HepG2 (cell line): ENCODE results near the gene TAF3. TPM values are rescaled to one million over a fixed set of nuclear protein-coding genes. Genes with fewer than 3 reads are reported as not detected.

Experiments
- AKAP8 ChIP-seq: sonication (generic); formaldehyde crosslinking; IDR thresholded peaks from 2 replicates; pipeline ENCODE4 v1.5.1; 2020; ENCODE audit warnings: mild to moderate bottlenecking, missing genetic modification reagents
- ATF7-NPFF ChIP-seq: sonication (generic); formaldehyde crosslinking; IDR thresholded peaks from 2 replicates; pipeline ENCODE4 v1.8.1; 2023; ENCODE audit warnings: mild to moderate bottlenecking, low read depth, missing genetic modification reagents, moderate library complexity
- CREB1 ChIP-seq, 2 experiments: fragments of 450-650 bp in 1 of 2; IDR thresholded peaks; 2 replicates each; pipeline ENCODE4 v1.6.1; 2016 to 2017; ENCODE audit warnings: control low read depth in 1 of 2, mild to moderate bottlenecking in 1 of 2, missing compliant biosample characterization in 1 of 2, missing genetic modification characterization in 1 of 2
- GATA4 ChIP-seq: sonication (generic); IDR thresholded peaks from 2 replicates; pipeline ENCODE4 v1.6.1; 2016; ENCODE audit warnings: antibody characterized with exemption, low read depth, borderline replicate concordance
- HNF4A ChIP-seq: sonication (generic); formaldehyde crosslinking; IDR thresholded peaks from 2 replicates; pipeline ENCODE4 v1.4.0; 2020; ENCODE audit warnings: missing genetic modification reagents
- HOMEZ ChIP-seq: IDR thresholded peaks from 2 replicates; pipeline ENCODE4 v1.6.1; 2016; ENCODE audit warnings: low read depth
- JUND ChIP-seq: sonication (generic); formaldehyde crosslinking; IDR thresholded peaks from 2 replicates; pipeline ENCODE4 v1.8.0; 2022; ENCODE audit warnings: mild to moderate bottlenecking, missing genetic modification reagents
- KAT8 ChIP-seq: IDR thresholded peaks from 2 replicates; pipeline ENCODE4 v1.6.1; 2016; ENCODE audit warnings: missing genetic modification reagents, missing compliant biosample characterization
- NFIC ChIP-seq: IDR thresholded peaks from 2 replicates; pipeline ENCODE4 v1.6.1; 2012; ENCODE audit warnings: mild to moderate bottlenecking, low read length, inconsistent platforms
- POGZ ChIP-seq: sonication (generic); formaldehyde crosslinking; IDR thresholded peaks from 2 replicates; pipeline ENCODE4 v1.4.0; 2020; ENCODE audit warnings: mild to moderate bottlenecking, missing genetic modification reagents
- RARG ChIP-seq: sonication (generic); formaldehyde crosslinking; IDR thresholded peaks from 2 replicates; pipeline ENCODE4 v1.4.0; 2020; ENCODE audit warnings: low read depth, mild to moderate bottlenecking, missing genetic modification reagents
- RXRB ChIP-seq: IDR thresholded peaks from 2 replicates; pipeline ENCODE4 v1.6.1; 2016; ENCODE audit warnings: borderline replicate concordance, missing genetic modification reagents, missing compliant biosample characterization
- SALL2 ChIP-seq: sonication (generic); formaldehyde crosslinking; IDR thresholded peaks from 2 replicates; pipeline ENCODE4 v1.8.1; 2023; ENCODE audit warnings: mild to moderate bottlenecking, missing genetic modification reagents, inconsistent platforms
- SP1 ChIP-seq, 2 experiments: fragments of 450-650 bp in 1 of 2; sonication (generic) in 1 of 2; formaldehyde crosslinking in 1 of 2; IDR thresholded peaks; 2 replicates each; pipeline versions ENCODE4 v1.4.0 to v1.6.1; 2016 to 2020; ENCODE audit warnings: missing genetic modification reagents in 1 of 2
- SP4 ChIP-seq: sonication (generic); formaldehyde crosslinking; IDR thresholded peaks from 2 replicates; pipeline ENCODE4 v1.8.1; 2023; ENCODE audit warnings: mild to moderate bottlenecking, missing genetic modification reagents
- THAP7 ChIP-seq: sonication (generic); formaldehyde crosslinking; IDR thresholded peaks from 2 replicates; pipeline ENCODE4 v1.8.1; 2023; ENCODE audit warnings: mild to moderate bottlenecking, missing genetic modification reagents
- YEATS2 ChIP-seq: sonication (generic); formaldehyde crosslinking; IDR thresholded peaks from 2 replicates; pipeline ENCODE4 v1.4.0; 2020; ENCODE audit warnings: missing genetic modification reagents, borderline replicate concordance
- ZBTB20 ChIP-seq: sonication (generic); formaldehyde crosslinking; IDR thresholded peaks from 2 replicates; pipeline ENCODE4 v1.8.1; 2023; ENCODE audit warnings: missing genetic modification reagents, low read depth, mild to moderate bottlenecking, borderline replicate concordance
- ZBTB34 ChIP-seq: sonication (generic); formaldehyde crosslinking; IDR thresholded peaks from 2 replicates; pipeline ENCODE4 v1.8.0; 2022; ENCODE audit warnings: mild to moderate bottlenecking, missing genetic modification reagents
- ZMYM4 ChIP-seq: sonication (generic); formaldehyde crosslinking; IDR thresholded peaks from 2 replicates; pipeline ENCODE4 v1.8.1; 2023; ENCODE audit warnings: mild to moderate bottlenecking, missing genetic modification reagents
- ZNF121 ChIP-seq: sonication (generic); formaldehyde crosslinking; IDR thresholded peaks from 2 replicates; pipeline ENCODE4 v1.5.0; 2020; ENCODE audit warnings: mild to moderate bottlenecking, missing genetic modification reagents
- ZNF232 ChIP-seq: sonication (generic); formaldehyde crosslinking; IDR thresholded peaks from 2 replicates; pipeline ENCODE4 v1.4.0; 2020; ENCODE audit warnings: missing genetic modification reagents, borderline replicate concordance
- ZNF251 ChIP-seq: sonication (generic); formaldehyde crosslinking; IDR thresholded peaks from 2 replicates; pipeline ENCODE4 v1.9.0; 2021; ENCODE audit warnings: mild to moderate bottlenecking, missing genetic modification reagents
- ZNF501 ChIP-seq: sonication (generic); formaldehyde crosslinking; IDR thresholded peaks from 2 replicates; pipeline ENCODE4 v1.5.1; 2020; ENCODE audit warnings: mild to moderate bottlenecking, moderate library complexity, missing genetic modification reagents
- ZNF530 ChIP-seq: sonication (generic); formaldehyde crosslinking; IDR thresholded peaks from 2 replicates; pipeline ENCODE4 v1.5.0; 2020; ENCODE audit warnings: low read depth, mild to moderate bottlenecking, missing genetic modification reagents
- ZNF784 ChIP-seq: sonication (generic); formaldehyde crosslinking; IDR thresholded peaks from 2 replicates; pipeline ENCODE4 v1.5.1; 2020; ENCODE audit warnings: missing genetic modification reagents, mild to moderate bottlenecking, borderline replicate concordance
- ZNF816 ChIP-seq: sonication (generic); formaldehyde crosslinking; IDR thresholded peaks from 2 replicates; pipeline ENCODE4 v1.8.0; 2022; ENCODE audit warnings: missing genetic modification reagents, mild to moderate bottlenecking, borderline replicate concordance
- ZNF850 ChIP-seq: sonication (generic); formaldehyde crosslinking; conservative IDR thresholded peaks from 2 replicates; pipeline ENCODE4 v1.9.0; 2021; ENCODE audit warnings: mild to moderate bottlenecking, missing genetic modification reagents
- polyA plus RNA-seq, 8 experiments: library from polyadenylated mRNA; depleted of rRNA in 3 of 8; stranded (reverse) in 7 of 8; unstranded in 1 of 8; fragments of >200 nt; fragmentation: Illumina TruSeq in 4 of 8; extraction: Trizol in 4 of 8; gene quantifications; 2 replicates each; pipeline versions ENCODE4 v1.2.1 to v1.2.3, GENCODE V29; 2011 to 2016; ENCODE audit warnings: low read depth in 4 of 8, missing spikeins in 1 of 8, mixed read lengths in 1 of 8; ENCODE audit not compliant: insufficient read depth in 1 of 8
- total RNA-seq, 5 experiments: library from RNA; depleted of rRNA; stranded (reverse); fragments of >200 nt; fragmentation: Illumina TruSeq; extraction: Trizol; gene quantifications; 2 replicates each; pipeline ENCODE4 v1.2.3, GENCODE V29; 2016; ENCODE audit warnings: low read depth in 1 of 5

TAF3 gene
- total and polyA plus RNA-seq, 2 of the 13 experiments (the other 11 are each of a cell fraction or from before 2014, with no cell fraction given), result 1.7 to 2.9 TPM

- no peak for TF ChIP-seq JUND (CRISPR knock-in tag)
- no peak for TF ChIP-seq ATF7-NPFF (CRISPR knock-in tag)
- TF ChIP-seq SALL2 (CRISPR knock-in tag), result no peak
- no peak for TF ChIP-seq ZNF232
- TF ChIP-seq POGZ (CRISPR knock-in tag), result peak; percentile 41; the same call in 1 of the 2 replicates
- TF ChIP-seq RARG (CRISPR knock-in tag), result no peak
- TF ChIP-seq SP4 (CRISPR knock-in tag), result no peak
- no peak for TF ChIP-seq ZNF784 (CRISPR knock-in tag)
- TF ChIP-seq CREB1 (IDR thresholded peaks at IDR 0.05), result no peak
- TF ChIP-seq CREB1 (CRISPR knock-in tag; IDR thresholded peaks at IDR 0.05), result 0 out of 2 replicates have a peak, but pooled peaks have one; percentile 35
- TF ChIP-seq RXRB (CRISPR knock-in tag), result no peak
- no peak for TF ChIP-seq ZNF121 (CRISPR knock-in tag)
- TF ChIP-seq ZNF501 (CRISPR knock-in tag), result no peak
- TF ChIP-seq ZBTB34 (CRISPR knock-in tag), result no peak
- peak; percentile 36; the same call in 1 of the 2 replicates for TF ChIP-seq YEATS2 (CRISPR knock-in tag)
- TF ChIP-seq ZNF850, result no peak
- peak; percentile 77; the same call in 1 of the 2 replicates for TF ChIP-seq HOMEZ (CRISPR knock-in tag)
- TF ChIP-seq ZMYM4 (CRISPR knock-in tag), result peak; percentile 43; the same call in 1 of the 2 replicates
- no peak for TF ChIP-seq ZBTB20 (CRISPR knock-in tag)
- no peak for TF ChIP-seq ZNF530 (CRISPR knock-in tag)
- TF ChIP-seq SP1 (IDR thresholded peaks at IDR 0.05), result no peak
- TF ChIP-seq SP1 (CRISPR knock-in tag; IDR thresholded peaks at IDR 0.05), result no peak
- no peak for TF ChIP-seq AKAP8 (CRISPR knock-in tag)
- no peak for TF ChIP-seq HNF4A (CRISPR knock-in tag)
- TF ChIP-seq GATA4, result no peak
- no peak for TF ChIP-seq ZNF816
- no peak for TF ChIP-seq THAP7
- peak; percentile 50; the same call in 1 of the 2 replicates for TF ChIP-seq KAT8 (CRISPR knock-in tag)
- TF ChIP-seq NFIC, result 0 out of 2 replicates have a peak, but pooled peaks have one; percentile 19
- TF ChIP-seq ZNF251 (CRISPR knock-in tag), result no peak
Observed at GRCh38 chr10:7795605-7796004, 22.7 kb upstream of the TAF3 start (continued).
